Prostate gland (tissue), 2 donors: ENCODE measurements around the gene TXNL4B.

Experiments
- POLR2A ChIP-seq: fragments of 450-650 bp; IDR thresholded peaks from one replicate; pipeline ENCODE4 v1.6.1; 2016; ENCODE audit warnings: antibody characterized with exemption, mild to moderate bottlenecking
- POLR2AphosphoS5 ChIP-seq: sonication (generic); formaldehyde crosslinking; IDR thresholded peaks from one replicate; pipeline ENCODE4 v1.6.1; 2017; ENCODE audit warnings: antibody characterized with exemption
- TF ChIP-seq, protein P1 (sequence below), 4 experiments: fragments of 200-600 bp in 2 of 4; fragments of 450-650 bp in 2 of 4; sonication (generic) in 2 of 4; IDR thresholded peaks; 1 replicate in 3 of 4; 2 replicates in 1 of 4; pipeline ENCODE4 v1.5.1; 2016 to 2019; ENCODE audit warnings: antibody characterized with exemption in 4 of 4, mild to moderate bottlenecking in 2 of 4, moderate library complexity in 2 of 4

DNA sequence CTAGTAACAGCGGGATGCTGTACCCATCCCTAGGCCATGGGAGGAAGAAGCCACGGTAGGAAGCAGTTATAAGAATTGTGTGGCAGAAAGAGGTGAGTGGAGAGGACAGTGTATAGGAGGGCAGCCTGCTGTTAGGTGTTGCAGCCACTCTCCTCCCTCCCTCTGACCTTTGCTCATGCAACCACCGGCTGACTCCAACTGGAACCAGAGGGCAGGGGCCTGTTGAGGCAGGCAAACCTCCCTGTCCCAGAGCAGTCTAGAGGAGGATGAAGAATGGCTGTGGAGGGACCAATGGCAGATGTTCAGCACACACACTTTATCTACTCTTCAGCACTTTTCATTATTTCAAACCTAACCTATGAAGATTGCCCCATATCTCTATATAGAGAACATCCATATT lies 2.2 kb downstream of the TXNL4B start:
- TF ChIP-seq, protein P1, sequence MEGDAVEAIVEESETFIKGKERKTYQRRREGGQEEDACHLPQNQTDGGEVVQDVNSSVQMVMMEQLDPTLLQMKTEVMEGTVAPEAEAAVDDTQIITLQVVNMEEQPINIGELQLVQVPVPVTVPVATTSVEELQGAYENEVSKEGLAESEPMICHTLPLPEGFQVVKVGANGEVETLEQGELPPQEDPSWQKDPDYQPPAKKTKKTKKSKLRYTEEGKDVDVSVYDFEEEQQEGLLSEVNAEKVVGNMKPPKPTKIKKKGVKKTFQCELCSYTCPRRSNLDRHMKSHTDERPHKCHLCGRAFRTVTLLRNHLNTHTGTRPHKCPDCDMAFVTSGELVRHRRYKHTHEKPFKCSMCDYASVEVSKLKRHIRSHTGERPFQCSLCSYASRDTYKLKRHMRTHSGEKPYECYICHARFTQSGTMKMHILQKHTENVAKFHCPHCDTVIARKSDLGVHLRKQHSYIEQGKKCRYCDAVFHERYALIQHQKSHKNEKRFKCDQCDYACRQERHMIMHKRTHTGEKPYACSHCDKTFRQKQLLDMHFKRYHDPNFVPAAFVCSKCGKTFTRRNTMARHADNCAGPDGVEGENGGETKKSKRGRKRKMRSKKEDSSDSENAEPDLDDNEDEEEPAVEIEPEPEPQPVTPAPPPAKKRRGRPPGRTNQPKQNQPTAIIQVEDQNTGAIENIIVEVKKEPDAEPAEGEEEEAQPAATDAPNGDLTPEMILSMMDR (IDR thresholded peaks at IDR 0.05): no peak
- TF ChIP-seq POLR2A (no peak), POLR2AphosphoS5 (no peak)
